GM12878 (cell line): ENCODE measurements around the gene FGGY. TPM values are rescaled to one million over a fixed set of nuclear protein-coding genes. Genes with fewer than 3 reads are reported as not detected.

Experiments used
- CREB1 ChIP-seq: IDR thresholded peaks from 2 replicates; pipeline ENCODE4 v1.6.1; 2012; ENCODE audit warnings: low read depth, mild to moderate bottlenecking, inconsistent platforms
- CUX1 ChIP-seq: IDR thresholded peaks from 2 replicates; pipeline ENCODE4 v1.6.1; 2012; ENCODE audit warnings: improper control_type of control experiment, low read depth, low read length; ENCODE audit not compliant: insufficient replicate concordance
- EED ChIP-seq: sonication (generic); IDR thresholded peaks from 2 replicates; pipeline ENCODE4 v1.6.1; 2016; ENCODE audit warnings: antibody characterized with exemption, low read depth
- EGR1 ChIP-seq, 2 experiments: IDR thresholded peaks; 1 replicate in 1 of 2; 2 replicates in 1 of 2; pipeline ENCODE4 v1.6.1; 2011 to 2012; ENCODE audit warnings: low read depth in 2 of 2, low read length in 2 of 2, borderline replicate concordance in 1 of 2, mild to moderate bottlenecking in 1 of 2, moderate library complexity in 1 of 2
- ELK1 ChIP-seq: IDR thresholded peaks from 2 replicates; pipeline ENCODE4 v1.6.1; 2012; ENCODE audit warnings: low read depth, low read length, improper control_type of control experiment
- MAX ChIP-seq: IDR thresholded peaks from 2 replicates; pipeline ENCODE4 v1.6.1; 2012; ENCODE audit warnings: low read depth, low read length, improper control_type of control experiment
- NRF1 ChIP-seq: conservative IDR thresholded peaks from 2 replicates; pipeline ENCODE4 v1.6.1; 2011; ENCODE audit warnings: mild to moderate bottlenecking, low read depth, low read length, improper control_type of control experiment
- POLR2A ChIP-seq: IDR thresholded peaks from 2 replicates; pipeline ENCODE4 v1.6.1; 2011; ENCODE audit warnings: low read depth, mild to moderate bottlenecking, low read length
- POLR2AphosphoS2 ChIP-seq: IDR thresholded peaks from 2 replicates; pipeline ENCODE4 v1.6.1; 2011; ENCODE audit warnings: low read depth, mild to moderate bottlenecking, low read length, improper control_type of control experiment, moderate library complexity
- RCOR1 ChIP-seq: conservative IDR thresholded peaks from 2 replicates; pipeline ENCODE4 v1.6.1; 2012; ENCODE audit warnings: low read depth, low read length, improper control_type of control experiment
- RELA ChIP-seq: fragments of 450-650 bp; IDR thresholded peaks from 2 replicates; pipeline ENCODE4 v1.8.0; 2014; ENCODE audit warnings: borderline replicate concordance; ENCODE audit not compliant: partially characterized antibody
- SIN3A ChIP-seq: IDR thresholded peaks from 2 replicates; pipeline ENCODE4 v1.6.1; 2012; ENCODE audit warnings: low read depth, low read length, improper control_type of control experiment
- SMARCA5 ChIP-seq: fragments of 450-650 bp; IDR thresholded peaks from 2 replicates; pipeline ENCODE4 v1.6.1; 2017; ENCODE audit warnings: mild to moderate bottlenecking
- USF1 ChIP-seq: IDR thresholded peaks from 2 replicates; pipeline ENCODE4 v1.6.1; 2011; ENCODE audit warnings: borderline replicate concordance, low read depth, mild to moderate bottlenecking, moderate library complexity, mixed read lengths, low read length; ENCODE audit not compliant: insufficient read depth; ENCODE audit errors: extremely low read length
- YBX1 ChIP-seq: fragments of 450-650 bp; IDR thresholded peaks from 2 replicates; pipeline ENCODE4 v1.6.1; 2016; ENCODE audit warnings: antibody characterized with exemption
- ZNF622 ChIP-seq: fragments of 450-650 bp; IDR thresholded peaks from 2 replicates; pipeline ENCODE4 v1.6.1; 2017; ENCODE audit warnings: mild to moderate bottlenecking, inconsistent platforms
- ZSCAN29 ChIP-seq: fragments of 450-650 bp; IDR thresholded peaks from 2 replicates; pipeline ENCODE4 v1.6.1; 2017; ENCODE audit warnings: mild to moderate bottlenecking, moderate library complexity
- polyA plus RNA-seq, 11 experiments: library from polyadenylated mRNA; depleted of rRNA in 4 of 11; unstranded in 6 of 11; stranded (reverse) in 5 of 11; fragments of >200 nt; fragmentation: Nextera tagmentation in 4 of 11; fragmentation: Illumina TruSeq in 1 of 11; extraction: Ambion mirVana in 4 of 11; extraction: Trizol in 1 of 11; gene quantifications; 1 replicate in 1 of 11; 2 replicates in 10 of 11; pipeline versions ENCODE4 v1.2.1 to v1.2.3, GENCODE V29; 2011 to 2016; ENCODE audit warnings: inconsistent platforms in 2 of 11, missing spikeins in 2 of 11, low read depth in 1 of 11
- total RNA-seq, 4 experiments: library from RNA; depleted of rRNA in 3 of 4; stranded (reverse); fragments of >200 nt in 3 of 4; fragmentation: Illumina TruSeq in 1 of 4; extraction: Trizol in 1 of 4; gene quantifications; 2 replicates each; pipeline versions ENCODE4 v1.2.1 to v1.2.3, GENCODE V29; 2013 to 2021
- TF ChIP-seq, protein P1 (sequence below): fragments of 450-650 bp; IDR thresholded peaks from 2 replicates; pipeline ENCODE4 v1.6.1; 2016; ENCODE audit warnings: mild to moderate bottlenecking

The FGGY gene
- total and polyA plus RNA-seq, 10 of the 15 experiments (the other 5 are each of a cell fraction or from before 2014, with no cell fraction given) = 6.2 to 11.9 (median 7.5) TPM

DNA sequence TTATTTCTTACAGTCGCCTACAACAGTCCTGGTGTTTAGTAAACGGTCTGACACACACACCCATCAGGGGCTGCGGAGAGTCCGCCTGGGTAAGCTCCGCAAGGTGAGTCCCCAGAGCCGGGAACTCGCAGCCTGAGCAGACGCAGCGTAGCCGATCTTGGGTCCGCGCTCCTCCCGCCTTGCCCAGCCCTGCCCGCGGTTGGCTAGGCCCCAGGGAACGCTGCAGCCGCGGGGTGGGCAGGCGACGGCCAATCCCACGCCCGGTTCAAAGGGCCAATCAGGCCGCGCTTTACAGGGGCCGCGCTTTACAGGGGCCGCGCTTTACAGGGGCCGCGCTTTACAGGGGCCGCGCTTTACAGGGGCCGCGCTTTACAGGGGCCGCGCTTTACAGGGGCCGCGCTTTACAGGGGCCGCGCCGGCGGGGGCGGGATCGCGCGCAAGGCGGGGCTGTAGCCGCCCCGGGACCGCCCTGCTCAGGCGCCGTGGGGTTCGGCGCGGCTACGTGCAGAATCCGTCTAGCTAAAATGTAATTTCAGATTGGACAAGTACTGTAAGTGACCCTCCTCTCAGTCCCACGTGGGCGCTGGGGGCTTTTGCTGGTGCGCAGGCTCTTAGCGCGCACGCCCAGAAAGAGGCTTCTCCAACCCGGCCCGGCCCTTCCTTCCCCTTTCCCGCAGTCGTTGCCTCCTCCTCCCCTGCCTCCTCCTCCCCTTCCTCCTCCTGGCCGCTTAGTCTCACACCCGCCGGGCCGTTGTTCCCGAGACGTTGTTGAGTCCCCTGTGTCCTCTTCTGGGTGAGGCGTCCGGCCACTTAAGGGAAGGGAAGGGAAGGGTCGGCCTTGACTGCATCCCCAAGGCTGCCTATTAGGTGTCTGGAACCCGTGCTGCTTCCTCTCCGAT is at the start of gene FGGY (continued):
- TF ChIP-seq CUX1 (no peak), ZNF622 (no peak), SMARCA5 (peak; percentile 95), EED (0 out of 2 replicates have a peak, but pooled peaks have one; percentile 15), USF1 (peak; percentile 79), RCOR1 (0 out of 2 replicates have a peak, but pooled peaks have one; percentile 57), RELA (peak; percentile 60), NRF1 (peak; percentile 79), ELK1 (no peak), POLR2A (peak; percentile 89), SIN3A (0 out of 2 replicates have a peak, but pooled peaks have one; percentile 47), ZSCAN29 (no peak), CREB1 (peak; percentile 33; the same call in 1 of the 2 replicates), POLR2AphosphoS2 (peak; percentile 62; the same call in 1 of the 2 replicates), EGR1 (IDR thresholded peaks at IDR 0.05; ENCODE audit: borderline replicate concordance in 1 of 2, low read depth in 2 of 2, low read length in 2 of 2) (peak in 1 of 2 experiments; percentile 64; a peak in 1 of 3 replicates), YBX1 (no peak), MAX (peak; percentile 17)
- TF ChIP-seq, protein P1, sequence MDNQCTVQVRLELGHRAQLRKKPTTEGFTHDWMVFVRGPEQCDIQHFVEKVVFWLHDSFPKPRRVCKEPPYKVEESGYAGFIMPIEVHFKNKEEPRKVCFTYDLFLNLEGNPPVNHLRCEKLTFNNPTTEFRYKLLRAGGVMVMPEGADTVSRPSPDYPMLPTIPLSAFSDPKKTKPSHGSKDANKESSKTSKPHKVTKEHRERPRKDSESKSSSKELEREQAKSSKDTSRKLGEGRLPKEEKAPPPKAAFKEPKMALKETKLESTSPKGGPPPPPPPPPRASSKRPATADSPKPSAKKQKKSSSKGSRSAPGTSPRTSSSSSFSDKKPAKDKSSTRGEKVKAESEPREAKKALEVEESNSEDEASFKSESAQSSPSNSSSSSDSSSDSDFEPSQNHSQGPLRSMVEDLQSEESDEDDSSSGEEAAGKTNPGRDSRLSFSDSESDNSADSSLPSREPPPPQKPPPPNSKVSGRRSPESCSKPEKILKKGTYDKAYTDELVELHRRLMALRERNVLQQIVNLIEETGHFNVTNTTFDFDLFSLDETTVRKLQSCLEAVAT = no peak
